OCI-LY3 (cell line): ENCODE results near the gene SLX9.

Experiments used
- H2AFZ ChIP-seq: fragments of 200-600, 300-600 bp; shearing (Covaris generic); 2 replicates; pipeline ENCODE4 v1.6.0; 2014; ENCODE audit warnings: antibody characterized with exemption, low read depth, low read length
- H3K27ac ChIP-seq: fragments of 200-600, 300-600 bp; sonication (generic); 2 replicates; pipeline ENCODE4 v1.5.1; 2014; ENCODE audit warnings: mild to moderate bottlenecking, low read length, moderate library complexity, mixed read lengths
- H3K27me3 ChIP-seq: fragments of 200-600, 300-600 bp; sonication (generic); 2 replicates; pipeline ENCODE4 v1.6.1; 2014; ENCODE audit warnings: low read depth, low read length, mixed read lengths
- H3K36me3 ChIP-seq: fragments of 200-600, 300-600 bp; sonication (generic); replicated peaks from 2 replicates; pipeline ENCODE3; 2014; ENCODE audit warnings: low read depth, low read length, mixed read lengths
- H3K4me1 ChIP-seq: fragments of 300-600, 200-600 bp; sonication (generic); 2 replicates; pipeline ENCODE4 v1.6.1; 2014; ENCODE audit warnings: low read length, mixed read lengths
- H3K4me2 ChIP-seq: fragments of 200-600, 300-600 bp; sonication (generic); 2 replicates; pipeline ENCODE4 v1.6.1; 2014; ENCODE audit warnings: low read length, mixed read lengths
- H3K4me3 ChIP-seq: fragments of 300-600, 200-600 bp; sonication (generic); 2 replicates; pipeline ENCODE4 v1.5.1; 2014; ENCODE audit warnings: antibody characterized with exemption, mild to moderate bottlenecking, low read length, moderate library complexity
- H3K79me2 ChIP-seq: fragments of 300-600, 200-600 bp; shearing (Covaris generic); 2 replicates; pipeline ENCODE4 v1.6.1; 2014; ENCODE audit warnings: mild to moderate bottlenecking, low read length, mixed read lengths
- H3K9ac ChIP-seq: fragments of 300-600, 200-600 bp; shearing (Covaris generic); 2 replicates; pipeline ENCODE4 v1.6.0; 2014; ENCODE audit warnings: mild to moderate bottlenecking, low read length, moderate library complexity
- H3K9me3 ChIP-seq: fragments of 200-600, 300-600 bp; shearing (Covaris generic); 2 replicates; pipeline ENCODE4 v1.6.1; 2014; ENCODE audit warnings: low read length, mixed read lengths; ENCODE audit not compliant: insufficient read depth
- H4K20me1 ChIP-seq: fragments of 200-600, 300-600 bp; sonication (generic); 2 replicates; pipeline ENCODE4 v1.6.1; 2016; ENCODE audit warnings: low read length, mixed read lengths; ENCODE audit not compliant: insufficient read depth
- EZH2phosphoT487 ChIP-seq: fragments of 200-600 bp; shearing (Covaris generic); IDR thresholded peaks from 2 replicates; pipeline ENCODE4 v1.6.1; 2018; ENCODE audit warnings: antibody characterized with exemption, mixed run types, low read depth
- TF ChIP-seq, protein P1 (sequence below): fragments of 200-600, 300-600 bp; sonication (generic); IDR thresholded peaks from 2 replicates; pipeline ENCODE4 v1.5.1; 2014; ENCODE audit warnings: antibody characterized with exemption, low read length, low read depth

SLX9 gene

DNA sequence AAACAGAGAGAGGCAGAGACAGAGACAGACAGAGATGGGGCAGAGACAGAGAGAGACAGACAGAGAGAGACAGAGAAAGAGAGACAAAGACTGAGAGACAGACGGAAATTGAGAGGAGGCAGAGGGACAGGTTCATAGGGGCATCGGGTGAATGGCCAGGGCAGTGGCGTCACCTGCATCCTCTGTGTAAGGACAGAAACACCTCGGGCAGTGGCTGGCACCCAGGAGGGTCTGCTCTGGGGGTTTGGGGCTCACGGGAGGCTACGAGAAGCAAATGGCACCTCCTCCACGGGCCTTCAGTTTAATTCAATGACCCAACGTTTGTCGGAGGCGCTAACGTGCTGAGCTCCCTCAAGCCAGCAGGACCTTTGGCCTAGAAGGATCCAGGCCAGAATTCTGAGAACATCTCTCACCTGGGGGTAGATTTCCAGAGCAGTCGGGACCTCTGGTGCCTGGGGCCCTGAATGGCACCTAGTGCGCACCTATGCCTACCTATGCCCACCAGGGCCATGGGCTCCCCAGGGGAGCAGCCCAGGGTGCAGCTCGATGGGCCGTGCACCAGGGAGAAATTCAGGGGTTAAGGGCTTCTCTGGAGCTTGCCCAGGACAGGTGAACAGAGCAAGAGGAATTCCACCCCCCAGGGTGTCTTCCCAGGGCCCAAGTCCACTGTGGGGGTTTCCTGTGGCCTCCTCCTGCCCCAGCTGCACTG, 45.7 kb upstream of the SLX9 start:
- TF ChIP-seq EZH2phosphoT487: no peak
- TF ChIP-seq, protein P1, sequence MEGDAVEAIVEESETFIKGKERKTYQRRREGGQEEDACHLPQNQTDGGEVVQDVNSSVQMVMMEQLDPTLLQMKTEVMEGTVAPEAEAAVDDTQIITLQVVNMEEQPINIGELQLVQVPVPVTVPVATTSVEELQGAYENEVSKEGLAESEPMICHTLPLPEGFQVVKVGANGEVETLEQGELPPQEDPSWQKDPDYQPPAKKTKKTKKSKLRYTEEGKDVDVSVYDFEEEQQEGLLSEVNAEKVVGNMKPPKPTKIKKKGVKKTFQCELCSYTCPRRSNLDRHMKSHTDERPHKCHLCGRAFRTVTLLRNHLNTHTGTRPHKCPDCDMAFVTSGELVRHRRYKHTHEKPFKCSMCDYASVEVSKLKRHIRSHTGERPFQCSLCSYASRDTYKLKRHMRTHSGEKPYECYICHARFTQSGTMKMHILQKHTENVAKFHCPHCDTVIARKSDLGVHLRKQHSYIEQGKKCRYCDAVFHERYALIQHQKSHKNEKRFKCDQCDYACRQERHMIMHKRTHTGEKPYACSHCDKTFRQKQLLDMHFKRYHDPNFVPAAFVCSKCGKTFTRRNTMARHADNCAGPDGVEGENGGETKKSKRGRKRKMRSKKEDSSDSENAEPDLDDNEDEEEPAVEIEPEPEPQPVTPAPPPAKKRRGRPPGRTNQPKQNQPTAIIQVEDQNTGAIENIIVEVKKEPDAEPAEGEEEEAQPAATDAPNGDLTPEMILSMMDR: no peak
- no peaks in the 10 kb centered on the region for H3K4me1 ChIP-seq
- H3K79me2 ChIP-seq: no peaks in the 10 kb centered on the region
- no peak overlapping the region for H3K27ac ChIP-seq
- no peak overlapping the region for H3K4me3 ChIP-seq
- no peaks in the 10 kb centered on the region for H3K36me3 ChIP-seq
- H4K20me1 ChIP-seq: no peaks in the 10 kb centered on the region
- no peak overlapping the region for H2AFZ ChIP-seq
- no peaks in the 10 kb centered on the region for H3K27me3 ChIP-seq
- H3K4me2 ChIP-seq: no peak overlapping the region
- no peaks in the 10 kb centered on the region for H3K9me3 ChIP-seq
- no peak overlapping the region for H3K9ac ChIP-seq

DNA sequence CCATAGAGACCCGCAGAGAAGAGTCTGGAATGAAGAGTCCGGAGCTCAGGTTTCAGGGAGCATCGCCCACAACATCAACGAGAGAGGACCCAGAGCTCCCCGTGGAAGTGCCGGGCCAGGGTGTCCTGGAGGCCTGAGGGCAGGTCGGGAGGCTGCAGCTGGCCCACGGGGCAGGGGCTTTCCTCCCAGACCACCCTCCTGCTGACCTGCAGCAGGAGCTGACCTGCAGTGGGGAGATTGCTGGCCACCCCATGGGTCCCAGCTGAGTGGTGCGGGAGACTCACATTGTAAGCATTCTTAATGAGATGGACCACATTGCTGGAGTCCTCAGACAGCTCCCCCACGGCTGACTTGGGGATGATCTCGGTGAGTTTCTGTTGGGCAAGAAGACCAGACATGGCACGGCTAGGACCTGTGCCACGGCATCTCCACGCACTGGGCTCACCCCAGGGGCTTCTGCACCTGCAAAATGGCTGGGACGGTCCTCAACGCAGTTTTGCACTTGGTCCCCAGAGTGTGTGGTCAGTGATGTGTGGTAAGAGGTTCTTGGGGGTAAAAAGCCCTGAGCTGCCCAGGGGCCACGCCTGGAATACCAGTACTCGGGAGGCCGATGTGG, 45.0 kb upstream of the SLX9 start:
- TF ChIP-seq, protein P1: no peak
- no peak for TF ChIP-seq EZH2phosphoT487
- Histone ChIP-seq H3K9me3 (no peaks in the 10 kb centered on the region), H3K4me2 (no peak overlapping the region), H3K27me3 (no peaks in the 10 kb centered on the region), H3K27ac (no peak overlapping the region), H3K9ac (no peak overlapping the region), H2AFZ (no peak overlapping the region), H3K36me3 (no peaks in the 10 kb centered on the region), H3K4me1 (no peaks in the 10 kb centered on the region), H3K4me3 (no peak overlapping the region), H3K79me2 (no peaks in the 10 kb centered on the region), H4K20me1 (no peaks in the 10 kb centered on the region)

DNA sequence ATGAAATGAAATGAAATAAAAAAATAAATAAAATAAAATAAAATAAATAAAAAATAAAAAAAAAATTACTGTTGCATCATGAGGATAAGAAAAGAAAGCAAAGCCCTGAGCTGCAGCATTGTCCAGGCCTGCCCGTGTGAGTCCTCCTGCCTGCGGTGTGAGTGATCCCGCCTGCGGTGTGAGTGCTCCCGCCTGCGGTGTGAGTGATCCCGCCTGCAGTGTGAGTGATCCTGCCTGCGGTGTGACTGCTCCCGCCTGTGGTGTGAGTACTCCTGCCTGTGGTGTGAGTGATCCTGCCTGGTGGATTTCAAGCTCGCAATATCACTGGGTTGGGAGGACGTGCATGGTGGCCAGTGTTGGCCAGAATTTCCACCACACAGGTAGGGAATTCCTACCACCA, 44.0 kb upstream of the SLX9 start:
- no peaks in the 10 kb centered on the region for H3K9me3 ChIP-seq
- no peaks in the 10 kb centered on the region for H3K36me3 ChIP-seq
- H3K27me3 ChIP-seq: no peaks in the 10 kb centered on the region
- no peaks in the 10 kb centered on the region for H3K4me1 ChIP-seq
- TF ChIP-seq, protein P1: no peak
- TF ChIP-seq EZH2phosphoT487: no peak
- no peak overlapping the region for H3K27ac ChIP-seq
- H3K4me3 ChIP-seq: no peak overlapping the region
- H4K20me1 ChIP-seq: no peaks in the 10 kb centered on the region
- no peaks in the 10 kb centered on the region for H3K79me2 ChIP-seq
- no peak overlapping the region for H3K9ac ChIP-seq
- no peak overlapping the region for H3K4me2 ChIP-seq
- no peak overlapping the region for H2AFZ ChIP-seq

DNA sequence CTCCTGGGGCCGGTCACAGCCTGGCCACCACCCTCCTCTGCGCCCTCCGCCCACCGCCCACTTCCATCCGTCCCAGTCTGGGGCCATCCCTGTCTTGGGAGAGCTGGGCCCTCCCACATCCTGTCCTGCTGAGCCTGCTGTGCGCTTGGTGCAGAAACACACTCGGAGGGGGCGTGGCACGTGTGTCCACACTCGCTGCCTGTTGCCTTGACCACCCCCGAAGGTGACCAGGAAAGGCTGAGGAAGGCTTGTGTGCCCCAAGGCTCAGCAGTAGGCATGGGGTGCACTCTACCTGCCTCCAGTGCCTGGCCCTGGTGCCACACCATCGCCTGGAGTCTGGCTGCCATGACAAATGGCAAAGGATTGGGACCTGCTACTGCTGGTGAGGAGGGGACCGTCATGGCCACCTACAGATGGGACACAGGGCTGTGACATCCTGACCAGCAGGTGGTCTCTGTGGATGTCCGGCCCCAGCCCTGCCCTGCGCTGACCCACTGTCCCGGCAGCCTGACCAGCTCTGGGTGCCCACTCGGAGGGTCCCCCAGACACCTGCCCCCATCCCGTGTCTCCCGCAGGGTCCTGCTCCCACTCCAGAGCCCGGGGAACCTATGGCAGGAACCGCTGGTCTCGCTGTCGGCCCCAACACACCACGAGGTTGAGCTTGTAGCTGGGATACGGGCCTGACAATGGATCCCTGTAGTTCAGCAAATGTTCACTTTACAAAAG, 43.1 kb upstream of the SLX9 start:
- H4K20me1 ChIP-seq: no peaks in the 10 kb centered on the region
- TF ChIP-seq EZH2phosphoT487: no peak
- TF ChIP-seq, protein P1: no peak
- no peak overlapping the region for H3K4me2 ChIP-seq
- no peaks in the 10 kb centered on the region for H3K4me1 ChIP-seq
- no peak overlapping the region for H3K4me3 ChIP-seq
- no peaks in the 10 kb centered on the region for H3K79me2 ChIP-seq
- H3K36me3 ChIP-seq: peaks cover under 1% of the 10 kb centered on the region
- no peaks in the 10 kb centered on the region for H3K9me3 ChIP-seq
- no peaks in the 10 kb centered on the region for H3K27me3 ChIP-seq
- no peak overlapping the region for H3K9ac ChIP-seq
- no peak overlapping the region for H3K27ac ChIP-seq
- no peak overlapping the region for H2AFZ ChIP-seq
